HEK293T (cell line): ENCODE measurements around the gene STX19.

Experiments
- CTCF ChIA-PET: fragments of 350-600 bp; formaldehyde crosslinking; extraction: SDS; loops from one replicate; lab custom pipeline; 2021; ENCODE audit warnings: antibody characterized with exemption, inconsistent platforms; lab: Yijun Ruan, JAX
- POLR2A ChIA-PET: fragments of 350-600 bp; formaldehyde crosslinking; extraction: SDS; loops from one replicate; lab custom pipeline; 2020; ENCODE audit warnings: antibody characterized with exemption, inconsistent platforms; lab: Yijun Ruan, JAX
- DNase-seq: peaks from one replicate; pipeline ENCODE4 v3.0.0; 2012; ENCODE audit warnings: mixed read lengths; ENCODE audit errors: extremely low spot score
- ARNT ChIP-seq: fragments of 450-650 bp; IDR thresholded peaks from 2 replicates; pipeline ENCODE4 v1.6.1; 2017; ENCODE audit warnings: mild to moderate bottlenecking
- BHLHE40 ChIP-seq: fragments of 450-650 bp; IDR thresholded peaks from 2 replicates; pipeline ENCODE4 v1.6.1; 2016; ENCODE audit warnings: mild to moderate bottlenecking, moderate library complexity, borderline replicate concordance
- CTBP1 ChIP-seq: fragments of 450-650 bp; IDR thresholded peaks from 2 replicates; pipeline ENCODE4 v1.6.1; 2016; ENCODE audit warnings: borderline replicate concordance
- ELF4 ChIP-seq: fragments of 450-650 bp; IDR thresholded peaks from 2 replicates; pipeline ENCODE4 v1.6.1; 2017; ENCODE audit warnings: antibody characterized with exemption
- FOXA1 ChIP-seq: fragments of 450-650 bp; IDR thresholded peaks from 2 replicates; pipeline ENCODE4 v1.6.1; 2016; ENCODE audit warnings: mild to moderate bottlenecking
- FOXK2 ChIP-seq: fragments of 450-650 bp; IDR thresholded peaks from 2 replicates; pipeline ENCODE4 v1.6.1; 2016; ENCODE audit warnings: mild to moderate bottlenecking
- FOXM1 ChIP-seq: fragments of 450-650 bp; IDR thresholded peaks from 2 replicates; pipeline ENCODE4 v1.6.1; 2017; ENCODE audit warnings: mild to moderate bottlenecking, borderline replicate concordance
- HDGF ChIP-seq: fragments of 450-650 bp; IDR thresholded peaks from 2 replicates; pipeline ENCODE4 v1.6.1; 2017; ENCODE audit warnings: antibody characterized with exemption, borderline replicate concordance
- L3MBTL2 ChIP-seq: fragments of 450-650 bp; conservative IDR thresholded peaks from 2 replicates; pipeline ENCODE4 v1.6.1; 2016; ENCODE audit warnings: mild to moderate bottlenecking
- LEF1 ChIP-seq: fragments of 450-650 bp; IDR thresholded peaks from 2 replicates; pipeline ENCODE4 v1.6.1; 2017; ENCODE audit warnings: mild to moderate bottlenecking, borderline replicate concordance
- NFRKB ChIP-seq: fragments of 450-650 bp; IDR thresholded peaks from 2 replicates; pipeline ENCODE4 v1.6.1; 2016; ENCODE audit warnings: mild to moderate bottlenecking, moderate library complexity
- SP1 ChIP-seq: fragments of 450-650 bp; IDR thresholded peaks from 2 replicates; pipeline ENCODE4 v1.6.1; 2017
- SUZ12 ChIP-seq: fragments of 450-650 bp; IDR thresholded peaks from 2 replicates; pipeline ENCODE4 v1.6.1; 2016; ENCODE audit warnings: mild to moderate bottlenecking
- TARDBP ChIP-seq: fragments of 450-650 bp; IDR thresholded peaks from 2 replicates; pipeline ENCODE4 v1.6.1; 2016
- ZNF384 ChIP-seq: fragments of 450-650 bp; IDR thresholded peaks from 2 replicates; pipeline ENCODE4 v1.6.1; 2016
- TF ChIP-seq, protein P1 (sequence below): fragments of 450-650 bp; IDR thresholded peaks from 2 replicates; pipeline ENCODE4 v1.6.1; 2016

The STX19 gene

DNA sequence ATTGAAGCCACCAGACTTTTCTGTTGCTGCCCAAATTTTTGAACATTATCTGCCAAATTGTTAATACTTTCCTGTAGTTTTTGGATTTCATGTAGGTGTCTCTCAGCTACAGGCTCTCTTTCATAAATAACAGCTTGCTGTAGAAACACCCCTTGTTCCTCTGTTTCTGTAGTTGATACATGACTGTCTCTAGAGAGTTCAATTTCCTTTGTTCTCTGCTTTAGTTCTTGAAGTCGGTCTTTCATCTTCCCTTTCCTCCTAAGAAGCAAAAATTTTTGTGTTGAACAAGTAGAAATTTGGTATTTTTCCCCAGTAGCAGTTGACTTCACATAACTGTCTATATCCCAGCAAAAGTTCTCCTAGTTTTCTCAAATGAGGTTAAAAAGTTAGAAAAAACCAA lies 13.4 kb downstream of the STX19 start:
- ChIA-PET POLR2A (no interaction called here), CTCF (no interaction called here)
- DNase-seq = no peak
- TF ChIP-seq SUZ12 = no peak

GRCh38 chr3:94012185-94012584 lies 16.2 kb downstream of the STX19 start:
- no peak for DNase-seq
- POLR2A ChIA-PET = no interaction called here
- TF ChIP-seq HDGF = no peak
- no peak for TF ChIP-seq ARNT
- TF ChIP-seq CTBP1 = no peak
- TF ChIP-seq FOXM1 = no peak
- TF ChIP-seq NFRKB = no peak
- TF ChIP-seq L3MBTL2 = no peak
- TF ChIP-seq SUZ12 = no peak
- TF ChIP-seq TARDBP = no peak
- no peak for TF ChIP-seq SP1
- TF ChIP-seq FOXK2 = no peak
- TF ChIP-seq ZNF384 = no peak
- TF ChIP-seq ELF4 = no peak
- TF ChIP-seq, protein P1, sequence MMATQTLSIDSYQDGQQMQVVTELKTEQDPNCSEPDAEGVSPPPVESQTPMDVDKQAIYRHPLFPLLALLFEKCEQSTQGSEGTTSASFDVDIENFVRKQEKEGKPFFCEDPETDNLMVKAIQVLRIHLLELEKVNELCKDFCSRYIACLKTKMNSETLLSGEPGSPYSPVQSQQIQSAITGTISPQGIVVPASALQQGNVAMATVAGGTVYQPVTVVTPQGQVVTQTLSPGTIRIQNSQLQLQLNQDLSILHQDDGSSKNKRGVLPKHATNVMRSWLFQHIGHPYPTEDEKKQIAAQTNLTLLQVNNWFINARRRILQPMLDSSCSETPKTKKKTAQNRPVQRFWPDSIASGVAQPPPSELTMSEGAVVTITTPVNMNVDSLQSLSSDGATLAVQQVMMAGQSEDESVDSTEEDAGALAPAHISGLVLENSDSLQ = no peak
- TF ChIP-seq BHLHE40 = no peak
- no peak for TF ChIP-seq FOXA1
- TF ChIP-seq LEF1 = no peak
- CTCF ChIA-PET = no interaction called here

DNA sequence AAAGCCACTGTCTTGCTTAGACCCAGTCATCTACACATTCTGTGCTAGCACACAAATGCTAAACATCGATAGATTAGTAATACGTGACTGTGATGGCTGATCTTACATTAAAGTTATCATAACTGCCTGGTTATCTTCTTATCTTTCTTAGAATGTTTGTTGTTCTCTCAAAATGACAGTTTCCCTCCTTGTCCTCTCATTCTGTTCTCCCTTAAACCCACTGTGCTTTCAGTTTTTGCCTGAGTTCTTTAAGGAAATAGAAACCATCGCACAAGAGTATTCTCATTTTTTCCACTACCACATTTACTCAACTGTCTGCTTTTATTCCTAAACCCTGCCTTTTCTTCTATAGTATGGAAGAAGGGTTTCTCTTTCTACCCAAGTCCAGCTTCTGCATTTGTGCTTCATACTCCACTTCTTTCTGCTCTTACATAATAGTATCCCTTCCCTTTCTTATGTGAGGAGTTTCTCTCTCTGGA lies 17.1 kb downstream of the STX19 start:
- TF ChIP-seq NFRKB (no peak), FOXK2 (no peak), ELF4 (no peak), ARNT (no peak), ZNF384 (no peak), HDGF (no peak), SUZ12 (no peak), FOXA1 (no peak), BHLHE40 (no peak), LEF1 (no peak), FOXM1 (no peak), TARDBP (no peak), SP1 (no peak), CTBP1 (no peak)
- TF ChIP-seq, protein P1 = no peak
- CTCF ChIA-PET = no interaction called here
- POLR2A ChIA-PET = no interaction called here
- no peak for DNase-seq

DNA sequence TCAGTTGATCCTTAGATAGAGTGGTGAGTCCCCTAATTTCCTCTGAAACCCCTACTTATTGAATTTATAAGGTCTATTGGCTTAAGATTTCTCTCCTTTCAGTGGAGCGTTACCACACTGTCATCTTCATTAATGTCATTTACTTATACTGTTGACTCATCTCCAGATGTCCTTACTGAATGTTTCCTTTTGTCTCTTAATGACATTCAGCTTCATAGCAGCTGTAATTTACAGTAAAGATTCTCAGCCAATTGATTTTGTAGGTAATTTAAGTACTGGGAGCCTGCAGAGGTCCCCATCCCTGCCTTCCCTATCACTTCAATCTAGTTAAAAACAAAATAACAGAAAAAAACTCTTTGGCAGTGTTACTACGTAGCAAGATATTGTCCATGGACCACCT lies 18.8 kb downstream of the STX19 start:
- no peak for TF ChIP-seq LEF1
- TF ChIP-seq FOXA1 = no peak
- TF ChIP-seq ELF4 = no peak
- TF ChIP-seq ZNF384 = no peak
- no peak for TF ChIP-seq HDGF
- TF ChIP-seq, protein P1 = no peak
- TF ChIP-seq SP1 = no peak
- no peak for TF ChIP-seq SUZ12
- no peak for DNase-seq
- CTCF ChIA-PET = no interaction called here
- POLR2A ChIA-PET = interaction anchor here (1.3 kb wide), 1 partner anchor 53 kb away, joined by 3 read pairs; the partner anchor contains the start of genes DHFR2 and NSUN3

DNA sequence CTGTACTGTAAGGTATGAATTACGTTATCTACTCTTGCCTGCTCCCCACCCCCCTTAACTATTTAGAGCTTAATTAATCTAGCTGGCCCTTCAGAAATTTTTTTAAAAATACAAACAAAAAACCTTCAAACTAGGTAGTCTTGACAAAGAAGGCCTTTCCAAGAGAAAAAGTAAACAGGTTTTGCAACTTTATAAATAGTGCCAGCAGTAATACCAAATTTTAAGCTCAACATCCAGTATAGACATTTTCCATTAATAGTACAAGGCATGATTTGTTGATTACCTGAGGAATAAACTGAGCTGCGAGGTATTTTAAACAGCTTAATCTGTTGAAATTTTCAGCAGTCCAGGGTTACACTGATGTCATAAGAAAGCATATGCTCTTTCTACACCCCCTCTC lies 20.1 kb downstream of the STX19 start:
- no peak for DNase-seq
- ChIA-PET CTCF (no interaction called here), POLR2A (interaction anchor here (1.1 to 1.5 kb wide), 2 partner anchors 19 to 55 kb away, joined by 4 to 8 read pairs; partner anchors contain the start of genes DHFR2 and NSUN3)
- TF ChIP-seq L3MBTL2 = no peak
- no peak for TF ChIP-seq HDGF
- TF ChIP-seq SP1 = no peak
- no peak for TF ChIP-seq CTBP1
- TF ChIP-seq SUZ12 = no peak
- no peak for TF ChIP-seq LEF1
- no peak for TF ChIP-seq BHLHE40
- no peak for TF ChIP-seq FOXM1
- no peak for TF ChIP-seq FOXK2
- no peak for TF ChIP-seq ARNT
- TF ChIP-seq ELF4 = no peak

DNA sequence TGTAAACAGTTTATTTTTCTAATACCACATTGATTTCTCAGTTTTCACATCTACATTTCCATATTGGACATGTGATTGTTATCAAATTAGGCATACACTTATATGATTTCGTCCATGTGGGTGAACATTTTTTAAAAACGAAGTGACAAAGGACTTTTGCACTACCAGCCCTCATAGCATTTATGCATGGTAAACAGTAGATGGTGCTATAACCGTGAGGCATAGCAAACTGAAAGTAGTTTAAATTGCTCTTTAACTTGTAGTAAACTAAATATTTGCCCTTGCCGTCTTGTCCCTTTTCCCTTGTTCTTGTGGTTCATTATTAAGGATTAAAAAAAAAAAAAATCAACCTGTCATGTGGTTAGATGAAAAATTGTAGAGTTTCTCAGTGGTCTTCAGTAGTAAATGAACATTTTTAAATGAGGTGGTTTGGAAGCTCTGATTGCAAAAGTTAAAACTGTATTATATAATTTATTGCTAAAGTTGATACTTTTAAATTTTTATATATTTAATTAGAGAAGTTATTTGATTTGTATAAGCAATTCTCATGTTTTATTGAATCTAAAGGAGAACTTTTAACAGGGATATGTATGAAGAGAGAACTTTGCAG lies 24.0 kb downstream of the STX19 start:
- TF ChIP-seq BHLHE40 = no peak
- no peak for TF ChIP-seq SP1
- TF ChIP-seq ZNF384 = no peak
- TF ChIP-seq FOXA1 = no peak
- DNase-seq = peak; percentile 39
- ChIA-PET CTCF (interaction anchor here (0.7 to 0.8 kb wide), 3 partner anchors 10 to 98 kb away, joined by 3 to 4 read pairs (median 3); no protein-coding TSS in a partner anchor), POLR2A (interaction anchor here (1.5 kb wide), 1 partner anchor 59 kb away, joined by 4 read pairs; the partner anchor contains the start of genes DHFR2 and NSUN3)
